ENCODE results near the gene MAPK14.

MAPK14 gene

DNA sequence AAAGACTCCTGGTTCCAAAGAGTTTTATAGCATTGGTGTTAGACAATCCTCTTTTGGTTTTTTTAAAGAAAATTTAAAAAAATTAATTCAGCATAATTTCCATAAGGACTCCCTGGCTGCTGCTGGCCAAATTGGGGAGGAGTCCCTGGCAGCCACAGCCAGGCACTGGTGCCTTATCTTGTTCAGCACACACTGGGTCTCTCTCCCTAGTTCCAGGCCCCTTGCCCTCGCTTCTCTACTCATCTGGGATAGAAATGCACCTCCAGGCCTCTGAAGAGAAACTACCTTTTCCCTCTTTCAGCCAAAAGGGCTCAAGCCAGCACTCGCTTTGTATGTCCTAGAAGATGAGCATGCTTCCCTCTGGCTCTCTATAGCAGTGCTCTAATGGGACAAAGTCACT lies 89.3 kb downstream of the MAPK14 start:
- TF ChIP-seq, protein P1, sequence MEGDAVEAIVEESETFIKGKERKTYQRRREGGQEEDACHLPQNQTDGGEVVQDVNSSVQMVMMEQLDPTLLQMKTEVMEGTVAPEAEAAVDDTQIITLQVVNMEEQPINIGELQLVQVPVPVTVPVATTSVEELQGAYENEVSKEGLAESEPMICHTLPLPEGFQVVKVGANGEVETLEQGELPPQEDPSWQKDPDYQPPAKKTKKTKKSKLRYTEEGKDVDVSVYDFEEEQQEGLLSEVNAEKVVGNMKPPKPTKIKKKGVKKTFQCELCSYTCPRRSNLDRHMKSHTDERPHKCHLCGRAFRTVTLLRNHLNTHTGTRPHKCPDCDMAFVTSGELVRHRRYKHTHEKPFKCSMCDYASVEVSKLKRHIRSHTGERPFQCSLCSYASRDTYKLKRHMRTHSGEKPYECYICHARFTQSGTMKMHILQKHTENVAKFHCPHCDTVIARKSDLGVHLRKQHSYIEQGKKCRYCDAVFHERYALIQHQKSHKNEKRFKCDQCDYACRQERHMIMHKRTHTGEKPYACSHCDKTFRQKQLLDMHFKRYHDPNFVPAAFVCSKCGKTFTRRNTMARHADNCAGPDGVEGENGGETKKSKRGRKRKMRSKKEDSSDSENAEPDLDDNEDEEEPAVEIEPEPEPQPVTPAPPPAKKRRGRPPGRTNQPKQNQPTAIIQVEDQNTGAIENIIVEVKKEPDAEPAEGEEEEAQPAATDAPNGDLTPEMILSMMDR (IDR thresholded peaks at IDR 0.05), result no peak
- H3K79me2 ChIP-seq, result no peaks in the 10 kb centered on the region
- H3K36me3 ChIP-seq (ENCODE audit: control insufficient read depth, insufficient read depth, low read length), result no peaks in the 10 kb centered on the region
- H3K9ac ChIP-seq, result no peak overlapping the region
- no peak overlapping the region for H3K4me3 ChIP-seq (ENCODE audit: low read depth, low read length)
- H3K4me2 ChIP-seq (ENCODE audit: low read length), result no peak overlapping the region
- peaks cover 18% of the 10 kb centered on the region for H3K4me1 ChIP-seq
- H3K27ac ChIP-seq, result no peak overlapping the region
- no peaks in the 10 kb centered on the region for H3K27me3 ChIP-seq (ENCODE audit: control insufficient read depth, insufficient read depth, low read length)
- H3K9me3 ChIP-seq (ENCODE audit: control insufficient read depth, low read length), result no peaks in the 10 kb centered on the region
- H2AFZ ChIP-seq, result no peak overlapping the region

DNA sequence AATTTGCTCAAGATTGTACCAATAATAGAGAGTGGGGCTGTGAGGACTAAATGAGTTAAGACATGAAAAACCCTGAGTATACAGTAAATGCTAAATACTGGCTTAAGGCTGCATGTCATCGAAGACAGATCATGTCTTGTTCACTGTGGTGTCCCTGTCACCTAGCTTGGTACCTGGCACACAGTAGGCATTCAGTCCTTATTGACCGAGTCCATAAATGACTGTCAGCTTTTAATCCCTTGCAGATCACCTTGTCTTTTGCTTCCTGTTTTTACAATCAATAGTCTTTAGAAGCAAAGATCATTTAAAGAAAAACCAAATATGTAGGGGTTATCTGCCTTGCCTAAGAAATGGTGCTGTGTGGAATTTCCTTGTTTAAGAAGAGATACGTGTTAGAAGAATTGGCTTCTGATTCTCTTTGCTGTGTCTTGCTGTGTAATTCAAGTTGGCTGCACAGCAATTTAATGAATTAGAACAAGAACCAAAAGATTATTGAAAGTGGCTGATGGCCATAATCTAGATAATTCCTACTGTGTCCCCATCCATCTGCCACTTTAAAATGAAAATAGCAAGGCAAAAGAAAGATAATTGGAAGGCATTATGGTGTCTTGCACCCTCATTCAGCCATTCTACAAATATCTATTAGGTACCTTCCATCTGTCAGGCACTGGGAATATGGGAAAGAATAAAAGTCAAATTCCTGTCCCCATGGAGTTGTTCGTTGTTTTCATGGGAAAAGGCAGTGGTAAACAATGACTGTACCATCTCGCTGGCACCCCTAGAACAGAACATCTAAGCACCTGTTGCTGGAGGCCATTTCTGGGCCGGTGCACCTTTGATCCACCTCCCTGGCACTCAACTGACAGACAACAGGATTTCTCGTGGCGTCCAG lies 90.3 kb downstream of the MAPK14 start:
- no peak overlapping the region for H3K9ac ChIP-seq

DNA sequence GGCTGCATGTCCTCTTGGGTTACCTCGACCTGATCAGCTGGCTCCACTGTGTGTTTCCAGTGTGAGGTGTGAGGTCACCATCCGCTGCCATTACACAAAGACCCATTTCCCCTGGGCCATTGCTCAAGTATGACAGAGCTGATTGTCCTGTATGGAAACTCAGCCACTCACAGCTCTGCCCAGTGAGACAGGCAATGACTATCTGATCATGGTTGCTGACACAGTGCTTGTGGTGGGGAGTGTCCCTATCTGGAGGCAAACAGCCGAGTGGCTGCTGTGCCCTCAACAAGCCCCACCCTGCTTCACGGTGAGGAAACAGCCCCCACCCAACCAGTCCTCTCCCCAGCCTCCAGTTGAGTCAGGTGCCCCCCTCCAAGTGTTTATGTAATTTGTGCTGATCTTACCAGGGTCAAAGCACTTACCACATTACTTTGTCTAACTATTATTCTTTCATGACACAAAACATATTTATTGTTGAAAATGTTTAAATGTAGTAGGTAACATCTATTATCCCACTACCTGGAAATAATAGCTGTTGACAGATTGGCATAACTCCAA lies 91.0 kb downstream of the MAPK14 start:
- Histone ChIP-seq H3K79me2 (no peaks in the 10 kb centered on the region), H3K36me3 (ENCODE audit: control insufficient read depth, insufficient read depth, low read length) (no peaks in the 10 kb centered on the region), H3K27me3 (ENCODE audit: control insufficient read depth, insufficient read depth, low read length) (no peaks in the 10 kb centered on the region), H3K9me3 (ENCODE audit: control insufficient read depth, low read length) (no peaks in the 10 kb centered on the region), H3K4me3 (ENCODE audit: low read depth, low read length) (no peak overlapping the region), H3K4me2 (ENCODE audit: low read length) (no peak overlapping the region), H2AFZ (no peak overlapping the region), H3K9ac (no peak overlapping the region), H3K27ac (no peak overlapping the region), H3K4me1 (peaks cover 35% of the 10 kb centered on the region)
- TF ChIP-seq, protein P1 (IDR thresholded peaks at IDR 0.05), result no peak

More for the DNA sequence above, 90.3 kb downstream of the MAPK14 start:
- H2AFZ ChIP-seq, result no peak overlapping the region
- H3K9me3 ChIP-seq (ENCODE audit: control insufficient read depth, low read length), result no peaks in the 10 kb centered on the region
- H3K79me2 ChIP-seq, result no peaks in the 10 kb centered on the region
- H3K4me2 ChIP-seq (ENCODE audit: low read length), result no peak overlapping the region
- H3K36me3 ChIP-seq (ENCODE audit: control insufficient read depth, insufficient read depth, low read length), result no peaks in the 10 kb centered on the region
- no peak overlapping the region for H3K4me3 ChIP-seq (ENCODE audit: low read depth, low read length)
- TF ChIP-seq, protein P1 (IDR thresholded peaks at IDR 0.05), result no peak
- no peaks in the 10 kb centered on the region for H3K27me3 ChIP-seq (ENCODE audit: control insufficient read depth, insufficient read depth, low read length)
- H3K4me1 ChIP-seq, result peaks cover 28% of the 10 kb centered on the region
- H3K27ac ChIP-seq, result no peak overlapping the region

DNA sequence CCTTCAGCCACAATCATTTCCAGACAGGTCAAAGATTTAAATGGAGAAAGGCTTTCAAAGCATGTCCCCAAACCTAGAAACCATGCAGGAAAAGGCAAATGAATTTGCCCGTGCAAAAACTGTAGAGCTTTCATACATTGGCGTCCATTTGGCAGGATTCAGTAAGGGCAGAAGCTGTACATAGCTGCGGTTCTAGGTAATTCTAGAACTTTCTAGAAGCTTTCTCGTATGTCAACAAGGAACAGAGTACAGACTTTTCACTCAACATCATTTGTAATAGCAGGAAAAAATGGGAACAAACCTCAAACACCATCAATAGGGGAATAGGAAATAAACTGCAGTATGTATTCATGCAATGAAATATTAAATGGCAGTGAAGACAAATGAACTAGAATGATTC lies 91.6 kb downstream of the MAPK14 start:
- H3K4me1 ChIP-seq, result peaks cover 37% of the 10 kb centered on the region
- H3K9ac ChIP-seq, result no peak overlapping the region
- H3K27me3 ChIP-seq (ENCODE audit: control insufficient read depth, insufficient read depth, low read length), result no peaks in the 10 kb centered on the region
- H3K36me3 ChIP-seq (ENCODE audit: control insufficient read depth, insufficient read depth, low read length), result no peaks in the 10 kb centered on the region
- H3K79me2 ChIP-seq, result no peaks in the 10 kb centered on the region
- no peak overlapping the region for H3K4me3 ChIP-seq (ENCODE audit: low read depth, low read length)
- H2AFZ ChIP-seq, result no peak overlapping the region
- H3K27ac ChIP-seq, result no peak overlapping the region
- no peaks in the 10 kb centered on the region for H3K9me3 ChIP-seq (ENCODE audit: control insufficient read depth, low read length)
- H3K4me2 ChIP-seq (ENCODE audit: low read length), result no peak overlapping the region
- TF ChIP-seq, protein P1 (IDR thresholded peaks at IDR 0.05), result no peak

All from parathyroid adenoma (tissue), 2 donors.